HEK293T (cell line): Measurements from ENCODE around the gene MPHOSPH10.
"Not testable (repeated sequence)": the region's sequence is repeated elsewhere in the genome, so short reads cannot be mapped to it uniquely, and the experiment has no call there.

Source experiments
- CTCF ChIA-PET: fragments of 350-600 bp; formaldehyde crosslinking; extraction: SDS; loops from one replicate; lab custom pipeline; 2021; ENCODE audit warnings: antibody characterized with exemption, inconsistent platforms; lab: Yijun Ruan, JAX
- POLR2A ChIA-PET: fragments of 350-600 bp; formaldehyde crosslinking; extraction: SDS; loops from one replicate; lab custom pipeline; 2020; ENCODE audit warnings: antibody characterized with exemption, inconsistent platforms; lab: Yijun Ruan, JAX
- DNase-seq: peaks from one replicate; pipeline ENCODE4 v3.0.0; 2012; ENCODE audit warnings: mixed read lengths; ENCODE audit errors: extremely low spot score
- ARNT ChIP-seq: fragments of 450-650 bp; IDR thresholded peaks from 2 replicates; pipeline ENCODE4 v1.6.1; 2017; ENCODE audit warnings: mild to moderate bottlenecking
- BHLHE40 ChIP-seq: fragments of 450-650 bp; IDR thresholded peaks from 2 replicates; pipeline ENCODE4 v1.6.1; 2016; ENCODE audit warnings: mild to moderate bottlenecking, moderate library complexity, borderline replicate concordance
- CTBP1 ChIP-seq: fragments of 450-650 bp; IDR thresholded peaks from 2 replicates; pipeline ENCODE4 v1.6.1; 2016; ENCODE audit warnings: borderline replicate concordance
- ELF4 ChIP-seq: fragments of 450-650 bp; IDR thresholded peaks from 2 replicates; pipeline ENCODE4 v1.6.1; 2017; ENCODE audit warnings: antibody characterized with exemption
- FOXA1 ChIP-seq: fragments of 450-650 bp; IDR thresholded peaks from 2 replicates; pipeline ENCODE4 v1.6.1; 2016; ENCODE audit warnings: mild to moderate bottlenecking
- FOXK2 ChIP-seq: fragments of 450-650 bp; IDR thresholded peaks from 2 replicates; pipeline ENCODE4 v1.6.1; 2016; ENCODE audit warnings: mild to moderate bottlenecking
- FOXM1 ChIP-seq: fragments of 450-650 bp; IDR thresholded peaks from 2 replicates; pipeline ENCODE4 v1.6.1; 2017; ENCODE audit warnings: mild to moderate bottlenecking, borderline replicate concordance
- HDGF ChIP-seq: fragments of 450-650 bp; IDR thresholded peaks from 2 replicates; pipeline ENCODE4 v1.6.1; 2017; ENCODE audit warnings: antibody characterized with exemption, borderline replicate concordance
- L3MBTL2 ChIP-seq: fragments of 450-650 bp; conservative IDR thresholded peaks from 2 replicates; pipeline ENCODE4 v1.6.1; 2016; ENCODE audit warnings: mild to moderate bottlenecking
- LEF1 ChIP-seq: fragments of 450-650 bp; IDR thresholded peaks from 2 replicates; pipeline ENCODE4 v1.6.1; 2017; ENCODE audit warnings: mild to moderate bottlenecking, borderline replicate concordance
- NFRKB ChIP-seq: fragments of 450-650 bp; IDR thresholded peaks from 2 replicates; pipeline ENCODE4 v1.6.1; 2016; ENCODE audit warnings: mild to moderate bottlenecking, moderate library complexity
- SP1 ChIP-seq: fragments of 450-650 bp; IDR thresholded peaks from 2 replicates; pipeline ENCODE4 v1.6.1; 2017
- SUZ12 ChIP-seq: fragments of 450-650 bp; IDR thresholded peaks from 2 replicates; pipeline ENCODE4 v1.6.1; 2016; ENCODE audit warnings: mild to moderate bottlenecking
- TARDBP ChIP-seq: fragments of 450-650 bp; IDR thresholded peaks from 2 replicates; pipeline ENCODE4 v1.6.1; 2016
- ZNF384 ChIP-seq: fragments of 450-650 bp; IDR thresholded peaks from 2 replicates; pipeline ENCODE4 v1.6.1; 2016
- TF ChIP-seq, protein P1 (sequence below): fragments of 450-650 bp; IDR thresholded peaks from 2 replicates; pipeline ENCODE4 v1.6.1; 2016

Gene MPHOSPH10

DNA sequence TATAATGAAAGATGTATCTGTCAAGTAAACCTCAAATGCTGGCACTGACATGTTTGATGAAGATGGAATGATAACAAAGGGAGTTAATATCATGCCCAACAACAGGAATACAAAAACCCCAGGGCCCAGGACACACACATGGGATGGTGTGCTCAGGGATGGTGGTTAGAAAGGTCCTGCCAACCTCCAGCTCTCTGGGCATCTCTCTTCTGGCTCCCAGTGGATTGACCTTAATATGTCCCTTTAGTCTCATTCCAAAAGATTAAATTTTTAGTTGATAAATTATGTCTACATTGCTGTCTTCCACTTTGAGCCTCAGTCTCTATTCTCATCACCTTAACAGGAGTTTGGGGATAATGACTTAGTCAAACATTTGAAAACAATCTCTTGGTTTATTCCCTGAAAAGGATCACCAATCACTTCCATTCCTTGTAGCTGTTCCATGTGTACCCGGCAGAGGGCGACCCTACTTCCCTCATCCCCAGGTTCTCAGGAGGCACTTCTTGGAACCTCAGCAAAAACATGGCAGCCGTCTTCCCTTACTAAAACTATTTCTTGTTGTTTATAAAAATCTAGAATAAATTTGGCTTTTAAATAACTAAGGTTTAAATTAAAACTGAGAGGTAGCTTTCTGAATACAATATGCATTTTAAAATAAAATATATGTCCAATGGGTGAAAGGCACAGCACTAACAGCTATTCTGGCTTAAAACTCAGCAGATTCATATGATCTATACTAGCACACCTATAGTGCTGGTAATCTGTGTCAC is 30.1 kb upstream of the MPHOSPH10 start:
- peak; percentile 83 for DNase-seq
- ChIA-PET CTCF (interaction anchor here (0.6 to 1.8 kb wide), 9 partner anchors 9 to 188 kb away, joined by 3 to 11 read pairs (median 3); partner anchors contain the start of gene MPHOSPH10), POLR2A (interaction anchor here (1.0 to 2.9 kb wide), 3 partner anchors 29 to 32 kb away, joined by 3 to 11 read pairs (median 3); partner anchors contain the start of genes MPHOSPH10 and NAGK)
- TF ChIP-seq NFRKB, result 0 out of 2 replicates have a peak, but pooled peaks have one; percentile 32
- TF ChIP-seq ELF4, result no peak
- no peak for TF ChIP-seq FOXK2
- no peak for TF ChIP-seq SUZ12

DNA sequence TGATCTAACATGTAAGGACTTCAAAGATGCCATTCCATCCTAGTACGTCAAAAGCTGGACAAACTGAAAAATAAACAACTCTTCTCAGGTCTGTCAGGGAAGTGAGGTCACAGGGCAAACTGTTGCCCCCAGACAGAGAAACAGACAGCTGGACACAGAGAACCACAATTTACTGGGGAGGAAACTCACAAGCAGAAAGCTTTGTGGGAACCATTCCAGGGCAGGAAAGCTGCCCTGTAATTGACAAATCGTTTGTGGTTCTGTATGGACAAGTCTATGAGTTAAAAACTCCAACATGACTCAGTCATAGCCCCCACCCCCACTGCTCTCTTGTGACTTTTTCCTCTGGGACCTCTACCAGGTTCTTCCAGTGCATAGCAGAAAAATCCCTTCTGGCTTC is 28.8 kb upstream of the MPHOSPH10 start:
- ChIA-PET POLR2A (no interaction called here), CTCF (interaction anchor here (0.7 to 1.8 kb wide), 3 partner anchors 10 to 54 kb away, joined by 3 to 11 read pairs (median 5); no protein-coding TSS in a partner anchor)
- DNase-seq, result no peak
- no peak for TF ChIP-seq CTBP1
- TF ChIP-seq FOXA1, result no peak
- no peak for TF ChIP-seq FOXK2
- TF ChIP-seq ELF4, result no peak
- TF ChIP-seq FOXM1, result no peak
- TF ChIP-seq L3MBTL2, result no peak

DNA sequence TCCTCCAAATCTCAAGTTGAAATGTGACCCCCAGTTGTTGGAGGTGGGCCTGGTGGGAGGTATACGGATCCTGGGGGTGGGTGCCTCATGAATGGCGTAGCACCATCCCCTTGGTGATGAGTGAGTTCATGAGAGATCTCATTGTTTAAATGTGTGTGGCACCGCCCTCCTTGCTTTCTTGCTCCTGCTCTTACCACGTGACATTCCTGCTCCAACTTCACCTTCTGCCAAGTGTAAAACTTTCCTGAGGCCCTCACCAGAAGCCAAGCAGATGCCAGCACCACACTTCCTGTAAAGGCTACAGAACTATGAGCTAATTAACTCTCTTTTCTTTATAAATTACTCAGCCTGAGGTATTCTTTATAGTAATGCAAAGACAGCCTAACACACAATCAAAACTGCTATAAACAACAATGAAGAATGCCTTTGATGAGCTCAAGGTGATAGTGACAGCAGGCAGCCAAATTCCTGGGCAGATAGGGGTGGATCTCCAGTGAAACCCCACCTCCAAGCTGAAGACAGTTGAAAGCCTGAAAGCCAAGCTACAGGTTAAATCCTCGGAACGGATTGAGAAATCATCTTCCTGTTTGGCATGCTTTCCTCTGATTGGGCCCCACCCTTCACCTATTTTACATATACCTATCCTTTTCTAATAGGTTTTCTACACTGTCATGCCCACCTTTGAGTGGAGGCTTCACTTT is 27.3 kb upstream of the MPHOSPH10 start:
- no peak for DNase-seq
- no peak for TF ChIP-seq FOXK2
- TF ChIP-seq BHLHE40, result no peak
- TF ChIP-seq CTBP1, result no peak
- no peak for TF ChIP-seq NFRKB
- no peak for TF ChIP-seq TARDBP
- TF ChIP-seq ZNF384, result no peak
- no peak for TF ChIP-seq ARNT
- TF ChIP-seq, protein P1, sequence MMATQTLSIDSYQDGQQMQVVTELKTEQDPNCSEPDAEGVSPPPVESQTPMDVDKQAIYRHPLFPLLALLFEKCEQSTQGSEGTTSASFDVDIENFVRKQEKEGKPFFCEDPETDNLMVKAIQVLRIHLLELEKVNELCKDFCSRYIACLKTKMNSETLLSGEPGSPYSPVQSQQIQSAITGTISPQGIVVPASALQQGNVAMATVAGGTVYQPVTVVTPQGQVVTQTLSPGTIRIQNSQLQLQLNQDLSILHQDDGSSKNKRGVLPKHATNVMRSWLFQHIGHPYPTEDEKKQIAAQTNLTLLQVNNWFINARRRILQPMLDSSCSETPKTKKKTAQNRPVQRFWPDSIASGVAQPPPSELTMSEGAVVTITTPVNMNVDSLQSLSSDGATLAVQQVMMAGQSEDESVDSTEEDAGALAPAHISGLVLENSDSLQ, result no peak
- TF ChIP-seq FOXA1, result no peak
- TF ChIP-seq ELF4, result no peak
- no peak for TF ChIP-seq SP1
- ChIA-PET CTCF (no interaction called here), POLR2A (no interaction called here)

DNA sequence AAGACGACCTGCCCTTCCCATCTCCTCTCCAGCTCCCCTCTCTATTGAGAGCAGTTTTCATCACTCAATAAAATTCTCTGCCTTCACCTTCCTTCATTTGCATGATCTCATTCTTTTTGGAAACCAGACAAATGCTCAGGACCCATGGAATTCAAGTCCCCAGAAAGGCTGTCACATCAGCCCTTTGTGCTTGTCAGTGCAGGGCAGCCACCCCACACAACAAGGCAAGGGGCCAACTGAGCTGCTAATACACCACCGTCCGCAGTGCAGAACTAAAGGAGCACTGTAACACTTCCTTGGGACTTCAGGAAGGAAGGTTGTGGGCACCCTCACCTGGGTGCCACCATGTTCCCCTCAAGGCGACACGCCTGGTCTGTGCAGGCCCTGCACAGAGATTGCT is 26.6 kb upstream of the MPHOSPH10 start:
- ChIA-PET POLR2A (no interaction called here), CTCF (no interaction called here)
- no peak for DNase-seq
- TF ChIP-seq FOXM1 (no peak), ZNF384 (no peak), SUZ12 (no peak), TARDBP (no peak), ARNT (no peak), HDGF (no peak), BHLHE40 (no peak), LEF1 (no peak), SP1 (no peak), FOXK2 (no peak), ELF4 (no peak), FOXA1 (no peak), L3MBTL2 (no peak), NFRKB (no peak), CTBP1 (no peak)
- TF ChIP-seq, protein P1, result no peak

DNA sequence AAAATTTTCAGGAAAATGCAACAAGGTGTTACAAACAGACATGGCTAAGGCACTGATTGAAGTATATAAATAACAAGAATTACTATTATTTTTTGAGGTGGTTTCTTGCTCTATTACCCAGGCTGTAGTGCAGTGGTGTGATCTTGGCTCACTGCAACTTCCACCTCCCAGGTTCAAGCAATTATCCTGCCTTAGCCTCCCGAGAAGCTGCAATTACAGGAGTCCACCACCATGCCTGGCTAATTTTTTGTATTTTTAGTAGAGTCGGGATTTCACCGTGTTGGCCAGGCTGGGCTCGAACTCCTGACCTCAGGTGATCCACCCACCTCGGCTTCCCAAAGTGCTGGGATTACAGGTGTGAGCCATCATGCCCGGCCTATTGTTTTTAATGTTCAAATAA is 24.0 kb upstream of the MPHOSPH10 start:
- CTCF ChIA-PET, result not testable (repeated sequence)
- POLR2A ChIA-PET, result interaction anchor here (0.7 kb wide), 1 partner anchor 14 kb away, joined by 5 read pairs; no protein-coding TSS in a partner anchor

DNA sequence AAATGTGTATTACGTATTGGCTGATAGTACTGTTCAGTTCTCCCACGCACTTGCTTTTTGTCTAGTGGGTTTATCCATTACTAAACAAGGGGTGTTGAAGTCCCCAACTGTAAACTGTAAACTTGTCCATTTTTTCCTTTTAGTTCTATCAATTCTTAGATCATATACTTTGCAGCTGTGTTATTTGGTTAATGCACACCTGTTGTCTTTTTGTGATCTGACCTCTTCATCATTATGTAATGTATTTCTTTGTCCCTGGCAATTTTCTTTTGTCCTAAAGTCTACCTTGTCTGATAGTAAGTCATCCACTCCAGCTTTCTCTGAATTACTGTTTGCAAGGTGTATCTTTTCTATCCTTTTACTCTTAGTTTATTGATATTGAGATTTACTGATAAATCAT is 22.3 kb upstream of the MPHOSPH10 start:
- TF ChIP-seq FOXA1, result no peak
- TF ChIP-seq SUZ12, result no peak
- no peak for TF ChIP-seq ELF4
- no peak for TF ChIP-seq HDGF
- TF ChIP-seq L3MBTL2, result no peak
- TF ChIP-seq, protein P1, result no peak
- TF ChIP-seq FOXM1, result no peak
- TF ChIP-seq CTBP1, result no peak
- no peak for TF ChIP-seq ARNT
- no peak for TF ChIP-seq FOXK2
- TF ChIP-seq LEF1, result no peak
- no peak for TF ChIP-seq NFRKB
- ChIA-PET CTCF (no interaction called here), POLR2A (no interaction called here)
- DNase-seq, result no peak

More for the DNA sequence above, 24.0 kb upstream of the MPHOSPH10 start:
- not testable (repeated sequence) for DNase-seq
